GM12892 (cell line): Measurements from ENCODE around the gene SLC39A12. TPM values are rescaled to one million over a fixed set of nuclear protein-coding genes. Genes with fewer than 3 reads are reported as not detected.

Source experiments
- DNase-seq: peaks from one replicate; pipeline ENCODE4 v3.0.0; 2011; ENCODE audit not compliant: insufficient read length
- FAIRE-seq: peaks from 2 replicates; lab custom pipeline; 2011; peaks lifted over from hg19 to GRCh38; lab: Jason Lieb, UNC
- POLR2A ChIP-seq: IDR thresholded peaks from 2 replicates; pipeline ENCODE4 v1.6.1; 2011; ENCODE audit warnings: low read depth, low read length, control low read depth
- POLR2AphosphoS5 ChIP-seq: IDR thresholded peaks from 2 replicates; pipeline ENCODE4 v1.6.1; 2011; ENCODE audit warnings: low read depth, low read length, control low read depth
- TAF1 ChIP-seq: IDR thresholded peaks from 2 replicates; pipeline ENCODE4 v1.6.1; 2011; ENCODE audit warnings: low read depth, mild to moderate bottlenecking, control low read depth, low read length, borderline replicate concordance
- polyA plus RNA-seq: library from polyadenylated mRNA; unstranded; fragments of >200 nt; gene quantifications from one replicate; pipeline ENCODE4 v1.2.1, GENCODE V29; 2012; ENCODE audit warnings: missing spikeins, inconsistent platforms; ENCODE audit not compliant: missing spikeins

The SLC39A12 gene
- polyA plus RNA-seq: not detected

DNA sequence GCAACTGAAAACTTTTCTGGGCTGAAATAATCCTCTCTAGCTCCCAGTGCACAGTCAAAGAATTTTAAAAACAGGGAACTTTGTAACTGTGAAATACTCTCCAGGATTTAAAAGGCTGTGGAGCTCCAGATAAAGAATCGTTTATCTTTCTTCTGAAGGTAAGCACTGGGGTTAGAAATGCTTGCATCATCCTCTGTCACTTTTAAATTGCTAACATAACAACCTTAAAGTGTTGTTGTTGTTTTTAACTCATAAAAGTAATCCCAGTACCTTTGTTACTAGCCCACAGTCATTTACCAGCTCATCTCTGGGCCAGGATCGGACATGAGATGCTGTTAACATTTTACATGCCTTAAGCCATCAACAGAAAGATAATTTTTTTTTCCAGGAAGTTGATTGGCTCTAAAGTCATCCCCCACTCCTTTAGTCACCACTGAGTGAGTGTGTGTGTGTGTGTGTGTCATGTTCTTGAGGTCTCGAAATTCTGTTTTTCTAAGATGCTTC, at the start of gene SLC39A12:
SLC39A12 (plus strand) TSS at position 51 of the 504 bp plus-strand sequence. CDS start 1,359 bp downstream, outside the sequence.
- DNase-seq: no peak
- TF ChIP-seq POLR2A (no peak), TAF1 (no peak), POLR2AphosphoS5 (no peak)
- FAIRE-seq: no peak

DNA sequence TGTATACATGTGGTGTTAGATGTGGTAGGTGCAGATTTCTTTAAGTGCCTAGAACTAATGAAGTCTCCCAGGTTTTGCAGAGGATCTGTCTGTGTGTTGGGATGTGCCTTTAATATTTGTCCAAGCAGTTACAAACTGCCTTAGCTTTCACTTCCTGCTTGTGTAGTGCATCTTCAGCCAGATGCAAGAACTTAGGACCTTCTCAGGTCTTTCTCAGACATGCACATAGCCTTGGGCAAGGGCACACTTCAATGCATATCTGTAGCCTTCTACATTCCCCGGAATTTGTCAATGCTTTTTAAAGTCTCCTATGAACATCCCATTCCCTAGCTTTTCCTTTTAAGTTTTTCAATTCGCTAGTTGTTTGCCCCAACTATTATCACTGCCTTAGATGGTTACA, 47.2 kb upstream of the SLC39A12 start:
- FAIRE-seq (peak; percentile 38), DNase-seq (no peak)
- TF ChIP-seq POLR2AphosphoS5 (no peak), POLR2A (no peak), TAF1 (no peak)

DNA sequence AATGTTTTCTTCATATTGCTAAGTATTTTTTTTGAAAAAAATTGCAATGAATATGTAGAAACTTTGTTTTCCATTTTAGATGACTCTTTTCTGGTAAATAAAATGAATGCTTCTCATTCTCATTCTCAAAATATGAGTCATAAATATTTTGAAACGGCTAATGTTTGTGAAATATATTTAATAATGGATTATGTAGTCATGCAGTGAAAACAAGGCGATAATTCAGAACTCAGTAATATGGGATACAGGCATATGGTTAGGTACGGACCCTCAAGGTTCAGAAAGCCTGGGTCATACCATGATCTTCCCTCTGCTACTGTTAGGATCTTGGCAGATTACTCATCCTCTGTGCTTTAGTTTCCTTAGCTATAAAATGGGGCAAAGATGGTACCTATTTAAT, 46.2 kb upstream of the SLC39A12 start:
- no peak for TF ChIP-seq TAF1
- no peak for TF ChIP-seq POLR2A
- TF ChIP-seq POLR2AphosphoS5: no peak
- FAIRE-seq (no peak), DNase-seq (no peak)

DNA sequence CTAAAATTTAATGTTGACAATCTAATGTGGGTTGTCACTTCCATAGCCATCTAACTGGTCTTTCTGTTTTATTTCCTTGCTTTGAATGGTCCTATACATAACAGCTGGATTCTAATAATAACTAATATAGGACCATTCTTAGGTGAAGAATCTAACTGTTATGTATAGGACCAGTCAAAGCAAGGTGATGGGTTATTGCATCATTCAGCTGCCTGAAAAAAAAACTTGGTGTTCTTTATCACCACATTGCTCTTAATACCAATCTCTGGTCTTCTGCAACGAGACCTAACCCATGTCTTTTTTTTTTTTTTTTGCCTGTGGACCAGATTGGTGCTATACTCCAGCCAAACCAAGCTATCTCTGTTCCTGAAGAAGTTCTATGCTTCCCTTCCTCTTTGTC, 45.7 kb upstream of the SLC39A12 start:
- FAIRE-seq: no peak
- TF ChIP-seq POLR2A (no peak), POLR2AphosphoS5 (no peak), TAF1 (no peak)
- no peak for DNase-seq

DNA sequence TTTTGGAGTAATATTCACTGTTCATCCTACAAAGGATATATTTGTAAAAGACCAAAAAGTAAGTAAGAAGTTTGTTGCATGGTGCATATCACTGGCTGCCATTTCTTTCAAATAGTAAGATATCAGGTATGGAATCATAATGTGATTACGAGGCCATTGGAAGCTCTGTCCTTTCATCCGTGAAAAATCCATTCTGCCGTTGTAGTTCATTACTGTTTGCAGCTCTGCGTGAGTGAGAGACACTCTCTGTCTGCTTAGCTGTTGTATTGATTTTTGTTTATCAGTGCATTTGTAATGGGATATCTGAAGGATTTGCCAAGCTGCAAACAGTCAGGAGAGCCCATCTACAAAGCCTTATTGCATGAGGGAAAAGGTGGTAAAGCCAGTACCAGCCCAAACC, 44.1 kb upstream of the SLC39A12 start:
- FAIRE-seq (no peak), DNase-seq (no peak)
- no peak for TF ChIP-seq TAF1
- TF ChIP-seq POLR2A: no peak
- no peak for TF ChIP-seq POLR2AphosphoS5

DNA sequence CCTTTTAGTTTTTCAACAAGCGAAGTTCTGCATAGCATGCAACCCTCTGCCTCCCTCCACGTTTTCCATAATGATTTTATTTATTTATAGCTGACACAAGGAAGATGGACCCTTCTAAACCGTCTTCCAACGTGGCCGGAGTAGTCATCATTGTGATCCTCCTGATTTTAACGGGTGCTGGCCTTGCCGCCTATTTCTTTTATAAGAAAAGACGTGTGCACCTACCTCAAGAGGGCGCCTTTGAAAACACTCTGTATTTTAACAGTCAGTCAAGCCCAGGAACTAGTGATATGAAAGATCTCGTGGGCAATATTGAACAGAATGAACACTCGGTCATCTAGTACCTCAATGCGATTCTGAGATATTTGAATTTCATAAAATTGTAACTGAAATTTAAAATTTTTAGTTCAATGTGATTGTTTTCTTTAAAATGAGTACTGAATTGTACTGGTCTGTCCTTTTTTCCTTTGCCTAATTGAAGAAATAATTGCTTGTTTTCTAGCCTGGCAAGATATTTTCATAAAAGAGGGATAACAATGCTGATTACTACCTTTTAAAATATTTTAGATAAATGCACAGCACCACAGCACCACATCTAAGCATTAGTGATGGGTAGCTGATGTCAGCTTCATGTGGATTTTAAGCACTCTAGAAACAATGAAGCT, 41.5 kb upstream of the SLC39A12 start:
- DNase-seq: no peak
- no peak for TF ChIP-seq TAF1
- no peak for TF ChIP-seq POLR2A
- TF ChIP-seq POLR2AphosphoS5: no peak
- FAIRE-seq: peak; percentile 72

DNA sequence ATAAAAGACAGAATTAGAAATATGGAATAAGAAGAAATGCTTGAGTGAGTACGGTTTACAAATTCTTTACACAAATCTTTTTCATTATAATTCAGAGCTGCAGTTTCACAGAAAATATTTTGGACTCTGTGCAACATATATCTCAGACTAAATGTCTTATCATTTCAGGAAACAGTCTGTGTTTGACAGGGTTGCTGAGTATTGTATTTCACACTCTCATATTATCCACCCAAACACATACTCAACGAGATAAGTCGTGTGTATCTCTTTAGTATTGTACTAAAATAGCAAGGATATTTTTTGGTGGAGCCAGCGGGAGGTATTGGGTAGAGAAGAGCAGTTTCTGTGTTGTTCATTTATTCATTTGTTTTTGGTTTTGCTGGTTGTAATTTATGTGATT, 39.0 kb upstream of the SLC39A12 start:
- no peak for DNase-seq
- FAIRE-seq: no peak
- no peak for TF ChIP-seq POLR2A
- TF ChIP-seq POLR2AphosphoS5: no peak
- no peak for TF ChIP-seq TAF1

DNA sequence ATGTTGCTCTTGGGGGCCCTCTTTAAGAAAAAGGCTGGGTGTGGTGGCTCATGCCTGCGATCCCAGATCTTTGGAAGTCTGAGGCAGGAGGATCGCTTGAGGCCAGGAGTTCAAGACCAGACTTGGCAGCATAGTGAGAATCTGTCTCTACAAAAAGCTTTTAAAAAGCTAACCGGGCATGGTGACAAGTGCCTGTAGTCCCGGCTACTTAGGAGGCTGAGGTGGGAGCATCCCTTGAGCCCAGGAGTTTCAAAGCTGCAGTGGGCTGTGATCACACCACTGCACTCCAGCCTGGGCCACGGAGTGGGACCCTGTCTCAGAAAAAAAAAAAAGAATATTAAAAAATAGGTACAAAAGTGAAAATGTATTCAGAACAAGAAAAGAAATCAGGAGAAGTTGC, 38.1 kb upstream of the SLC39A12 start:
- FAIRE-seq (no peak), DNase-seq (no peak)
- TF ChIP-seq POLR2AphosphoS5: no peak
- TF ChIP-seq TAF1: no peak
- no peak for TF ChIP-seq POLR2A

DNA sequence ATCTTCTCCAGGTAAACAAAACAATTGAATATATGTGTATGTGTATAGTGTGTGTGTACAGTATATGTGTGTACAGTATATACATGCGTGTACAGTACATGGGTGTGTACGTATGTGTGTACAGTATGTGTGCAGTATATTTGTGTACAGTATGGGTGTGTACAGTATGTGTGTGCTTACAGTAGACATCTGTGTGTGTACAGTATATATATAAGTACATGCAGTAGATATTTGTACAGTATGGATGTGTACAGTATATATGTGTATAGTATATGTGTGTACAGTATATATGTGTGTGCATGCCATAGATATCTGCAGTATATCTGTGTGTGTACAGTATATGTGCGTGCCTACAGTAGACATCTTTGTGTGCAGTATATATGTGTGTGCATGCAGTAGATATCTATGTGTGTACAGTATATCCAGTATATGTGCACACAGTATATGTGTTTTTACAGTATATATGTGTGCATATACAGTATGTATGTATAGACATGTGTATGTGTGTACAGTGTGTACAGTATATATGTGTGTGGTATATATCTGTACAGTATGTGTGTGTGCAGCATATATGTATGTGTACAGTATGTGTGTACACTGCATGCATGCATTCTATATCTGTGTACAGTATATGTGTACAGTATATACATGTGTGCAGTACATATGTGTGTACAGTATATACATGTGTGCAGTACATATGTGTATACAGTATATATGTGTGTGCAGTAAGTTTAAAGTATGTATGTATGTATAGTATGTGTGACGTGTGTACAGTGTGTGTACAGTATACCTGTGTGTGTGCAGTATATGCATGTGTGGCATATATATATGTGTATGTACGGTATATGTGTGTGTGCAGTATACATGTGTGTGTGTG, 37.3 kb upstream of the SLC39A12 start:
- FAIRE-seq (no peak), DNase-seq (no peak)
- TF ChIP-seq POLR2A (no peak), TAF1 (no peak), POLR2AphosphoS5 (no peak)

DNA sequence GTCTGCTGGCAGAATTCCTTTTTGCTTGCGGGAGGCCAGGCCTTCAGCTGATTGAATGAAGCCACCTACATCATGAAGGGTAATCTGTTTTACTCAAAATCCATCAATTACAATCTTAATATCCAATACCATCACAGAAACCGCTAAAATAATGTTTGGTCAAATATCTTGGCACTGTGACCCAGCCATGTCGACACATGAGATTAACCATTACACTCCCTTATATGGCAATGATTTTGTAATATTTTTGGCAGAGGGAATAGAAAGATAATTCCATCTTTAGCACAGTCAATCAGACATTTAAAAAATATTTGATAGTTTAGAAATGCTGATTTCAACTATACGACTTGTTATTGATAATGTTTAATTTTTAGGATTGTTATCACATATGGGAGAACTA, 36.5 kb upstream of the SLC39A12 start:
- DNase-seq: no peak
- no peak for FAIRE-seq
- TF ChIP-seq TAF1 (no peak), POLR2AphosphoS5 (no peak), POLR2A (no peak)

DNA sequence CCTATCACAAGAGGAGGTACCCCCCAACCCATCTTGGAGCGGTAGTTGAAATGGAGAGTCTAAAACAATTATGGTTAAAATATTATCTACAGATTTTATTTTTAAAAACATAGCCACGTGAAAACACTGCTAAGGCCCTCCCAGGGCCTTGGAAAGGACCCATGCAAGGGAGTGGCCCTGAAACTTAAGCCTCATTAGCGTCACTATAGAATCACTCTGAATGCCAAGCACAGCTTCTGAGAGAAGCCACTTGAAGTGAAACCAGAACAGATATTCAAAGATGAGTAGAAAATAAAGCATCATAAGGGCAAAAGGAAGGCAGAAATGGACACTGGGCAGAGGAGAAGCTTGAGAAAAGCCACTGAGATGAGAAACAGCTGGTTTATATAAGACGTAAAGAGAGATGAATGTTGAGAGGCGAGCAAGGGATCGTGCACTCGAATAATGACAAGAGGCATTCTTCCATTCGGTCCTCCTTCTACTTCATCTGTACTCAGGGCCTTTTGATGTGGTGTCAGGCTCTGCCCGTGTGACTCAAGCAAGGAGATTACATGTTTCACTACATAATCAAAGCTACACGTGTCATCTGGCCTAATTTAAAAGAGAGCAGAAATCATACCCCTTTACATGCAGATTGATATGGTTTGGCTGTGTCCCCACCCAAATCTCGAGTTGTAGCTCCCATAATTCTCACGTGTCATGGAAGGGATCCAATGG, 33.4 kb upstream of the SLC39A12 start:
- TF ChIP-seq POLR2AphosphoS5 (no peak), TAF1 (no peak), POLR2A (no peak)
- FAIRE-seq: no peak
- no peak for DNase-seq
